Astrocyte of the spinal cord (primary cell): Measurements from ENCODE around the gene RASL11B.

Experiments
- DNase-seq: peaks from one replicate; pipeline ENCODE4 v3.0.0; 2011; ENCODE audit warnings: low read depth, low spot score
- H3K4me3 ChIP-seq: 2 replicates; pipeline ENCODE4 v1.5.1; 2011; ENCODE audit warnings: low read depth, mild to moderate bottlenecking, low read length, moderate library complexity
- in situ Hi-C: cut with HindIII; loops from 2 replicates; pipeline ENCODE4 v1.10.0; 2017; ENCODE audit warnings: low sequenced_read_pairs
- TF ChIP-seq, protein P1 (sequence below): IDR thresholded peaks from 2 replicates; pipeline ENCODE4 v1.5.1; 2012; ENCODE audit warnings: low read depth, mild to moderate bottlenecking, low read length, inconsistent platforms

Gene RASL11B

DNA sequence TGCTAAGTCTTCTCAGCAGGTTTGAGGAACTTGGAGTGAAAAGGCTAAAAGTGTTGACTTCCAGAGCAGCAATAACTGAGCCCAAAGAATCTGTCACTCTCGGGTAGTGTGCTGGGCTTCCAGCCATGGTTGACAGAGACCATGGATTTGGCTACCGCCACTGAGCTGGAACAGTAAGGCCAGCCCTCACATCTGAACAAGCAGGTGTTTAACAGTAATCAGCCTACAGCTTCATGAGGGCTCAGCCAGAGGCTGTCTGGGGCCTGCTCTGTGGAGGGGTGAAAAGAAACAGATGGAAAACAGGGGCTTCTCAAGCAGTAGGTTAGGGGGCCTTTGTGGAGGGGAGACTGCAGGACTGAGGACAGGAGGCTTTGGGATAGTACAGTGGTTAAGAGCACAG, 14.9 kb downstream of the RASL11B start:
- TF ChIP-seq, protein P1, sequence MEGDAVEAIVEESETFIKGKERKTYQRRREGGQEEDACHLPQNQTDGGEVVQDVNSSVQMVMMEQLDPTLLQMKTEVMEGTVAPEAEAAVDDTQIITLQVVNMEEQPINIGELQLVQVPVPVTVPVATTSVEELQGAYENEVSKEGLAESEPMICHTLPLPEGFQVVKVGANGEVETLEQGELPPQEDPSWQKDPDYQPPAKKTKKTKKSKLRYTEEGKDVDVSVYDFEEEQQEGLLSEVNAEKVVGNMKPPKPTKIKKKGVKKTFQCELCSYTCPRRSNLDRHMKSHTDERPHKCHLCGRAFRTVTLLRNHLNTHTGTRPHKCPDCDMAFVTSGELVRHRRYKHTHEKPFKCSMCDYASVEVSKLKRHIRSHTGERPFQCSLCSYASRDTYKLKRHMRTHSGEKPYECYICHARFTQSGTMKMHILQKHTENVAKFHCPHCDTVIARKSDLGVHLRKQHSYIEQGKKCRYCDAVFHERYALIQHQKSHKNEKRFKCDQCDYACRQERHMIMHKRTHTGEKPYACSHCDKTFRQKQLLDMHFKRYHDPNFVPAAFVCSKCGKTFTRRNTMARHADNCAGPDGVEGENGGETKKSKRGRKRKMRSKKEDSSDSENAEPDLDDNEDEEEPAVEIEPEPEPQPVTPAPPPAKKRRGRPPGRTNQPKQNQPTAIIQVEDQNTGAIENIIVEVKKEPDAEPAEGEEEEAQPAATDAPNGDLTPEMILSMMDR, result no peak
- in situ Hi-C loops, result no loop called here
- H3K4me3 ChIP-seq, result no peak overlapping the region
- no peak for DNase-seq

DNA sequence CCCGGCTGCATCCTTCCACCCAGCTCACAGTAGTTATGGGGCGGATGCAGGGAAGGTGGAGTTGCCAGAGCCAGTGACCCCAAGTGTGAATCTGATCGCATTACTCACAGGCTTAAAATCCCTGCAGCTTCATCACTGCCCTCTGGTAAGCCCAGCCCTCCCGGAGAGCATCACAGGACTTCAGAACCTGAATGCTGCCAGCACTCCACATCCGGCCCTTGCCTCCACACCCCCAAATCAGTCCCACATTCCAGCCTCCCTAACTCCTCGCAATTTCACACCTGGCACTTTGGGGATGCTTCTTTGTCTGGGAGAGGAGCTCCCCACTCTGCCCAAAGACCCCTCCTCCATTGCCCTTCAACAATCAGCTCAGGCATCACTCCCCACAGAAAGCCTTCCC, 15.6 kb downstream of the RASL11B start:
- no peak for DNase-seq
- no peak overlapping the region for H3K4me3 ChIP-seq
- TF ChIP-seq, protein P1, result no peak
- in situ Hi-C loops, result no loop called here

DNA sequence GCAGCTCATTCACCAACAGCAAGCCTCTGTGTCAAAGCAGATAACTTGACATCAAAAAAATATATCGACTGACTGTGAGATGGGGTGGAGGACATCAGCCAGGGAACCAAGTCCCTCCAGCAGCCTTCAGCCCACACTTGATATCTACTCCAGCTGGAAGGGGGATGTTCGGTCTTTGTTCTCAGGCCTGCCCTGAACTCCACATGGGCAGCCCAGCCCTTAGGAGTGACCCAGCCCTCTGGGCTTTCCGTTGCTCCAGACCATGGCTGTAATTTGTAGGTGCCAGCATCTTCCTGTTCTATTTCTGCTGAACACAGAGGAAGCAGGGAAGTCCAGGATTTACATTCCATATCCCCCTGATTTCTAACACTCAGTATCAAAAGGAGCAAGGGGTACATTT, 17.4 kb downstream of the RASL11B start:
- DNase-seq, result no peak
- no peak overlapping the region for H3K4me3 ChIP-seq
- in situ Hi-C loops, result no loop called here
- TF ChIP-seq, protein P1, result no peak

DNA sequence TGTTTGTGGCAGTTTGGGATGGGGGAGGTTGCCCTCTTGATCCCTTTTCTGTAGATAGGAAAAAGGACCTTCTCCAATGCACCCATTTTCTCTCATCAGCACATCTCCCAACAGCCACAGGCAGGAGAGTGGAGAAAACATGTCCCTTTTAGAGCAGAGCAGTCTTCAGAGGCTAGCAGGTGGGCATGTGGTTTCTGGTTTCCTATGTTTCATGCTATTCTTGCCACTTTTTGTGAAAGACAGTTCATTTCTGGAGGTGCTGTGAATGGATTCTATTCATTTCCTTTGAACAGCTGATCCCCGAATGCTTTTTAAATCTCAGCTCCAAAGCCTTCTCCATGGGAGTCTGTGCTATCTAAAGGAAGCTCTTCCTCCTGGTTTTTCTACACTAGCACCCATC, 18.9 kb downstream of the RASL11B start:
- in situ Hi-C loops, result no loop called here
- no peak overlapping the region for H3K4me3 ChIP-seq
- TF ChIP-seq, protein P1, result no peak
- no peak for DNase-seq

DNA sequence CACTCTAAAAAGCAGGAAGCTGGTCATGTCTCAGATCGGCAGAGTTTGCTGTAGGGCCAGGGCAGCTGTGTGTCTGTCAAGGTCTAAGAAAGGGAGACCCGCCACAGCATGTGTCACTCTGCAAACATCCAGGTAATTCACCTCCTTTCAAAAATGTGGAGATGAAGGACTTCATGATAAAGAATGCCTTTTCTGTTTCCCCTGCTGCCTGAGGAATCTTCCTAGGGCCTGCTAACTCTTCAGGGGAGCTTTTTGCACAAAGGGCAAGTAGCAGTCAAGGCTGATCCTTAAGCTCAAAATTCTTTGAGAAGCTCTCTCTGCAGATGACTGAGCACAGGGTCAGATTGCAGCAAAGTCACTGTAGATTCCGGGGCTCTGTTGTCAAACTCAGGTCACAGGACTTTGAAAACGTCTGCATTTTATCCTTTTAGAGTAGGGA, 21.1 kb downstream of the RASL11B start:
- H3K4me3 ChIP-seq, result no peak overlapping the region
- TF ChIP-seq, protein P1, result no peak
- in situ Hi-C loops, result no loop called here
- no peak for DNase-seq

DNA sequence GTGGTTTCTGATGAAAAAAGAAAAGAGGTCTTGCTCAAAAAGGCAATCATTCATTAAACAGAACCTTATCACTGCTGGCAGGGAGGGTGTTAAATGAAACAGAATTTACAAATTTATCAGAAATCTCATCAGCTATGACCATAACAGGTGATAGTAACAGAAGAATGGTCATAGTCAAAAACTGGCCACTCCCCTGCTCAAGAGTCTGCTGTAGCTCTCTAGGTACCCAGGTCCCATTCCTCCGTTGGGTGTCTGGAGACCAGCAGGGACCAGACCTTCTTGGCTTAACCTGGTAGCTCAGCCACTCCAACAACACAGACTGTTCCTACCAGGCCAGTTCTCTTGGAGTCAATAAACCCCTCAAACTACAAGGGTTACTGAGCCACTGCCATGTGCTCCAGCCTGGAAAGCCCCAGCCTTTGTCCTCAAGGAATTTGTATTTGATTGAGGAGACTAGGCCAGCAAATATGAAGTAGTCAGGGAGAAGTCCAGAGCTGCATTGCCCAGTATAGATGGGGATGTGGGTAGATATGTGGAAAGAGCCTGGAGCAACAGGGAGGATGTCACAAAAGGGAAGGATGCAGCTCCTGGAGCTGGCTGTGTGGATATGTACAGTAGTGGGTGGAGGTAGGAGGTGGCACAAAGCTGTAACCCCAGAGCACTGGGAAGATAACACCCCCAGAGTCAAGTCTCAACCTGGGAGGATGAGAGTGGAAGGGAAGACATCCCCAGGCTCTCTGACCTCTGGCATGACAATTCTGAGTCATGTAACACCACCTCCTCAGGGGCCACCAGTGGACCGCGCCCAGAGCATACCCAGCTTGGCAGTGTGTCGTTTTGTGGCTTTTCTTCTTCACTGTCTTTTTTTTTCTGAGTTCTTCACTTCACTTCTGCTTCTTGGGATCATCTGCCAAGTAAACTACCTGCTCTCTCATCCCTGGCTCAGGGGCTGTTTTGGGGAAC, 21.9 kb downstream of the RASL11B start:
- TF ChIP-seq, protein P1, result no peak

More for the DNA sequence above, 21.9 kb downstream of the RASL11B start:
- in situ Hi-C loops, result no loop called here
- no peak overlapping the region for H3K4me3 ChIP-seq
- DNase-seq, result no peak
